GM21529 (cell line): ENCODE data around the gene GEMIN7.

ENCODE experiments used
- ATAC-seq: cut with Tn5 transposase; IDR thresholded peaks from one replicate; pipeline ENCODE4 v1.9.1; 2021; ENCODE audit not compliant: unreplicated experiment

The GEMIN7 gene

GRCh38 chr19:45059258-45059965 is 19.6 kb upstream of the GEMIN7 start:
- no peak for ATAC-seq

GRCh38 chr19:45061965-45062364 is 17.1 kb upstream of the GEMIN7 start:
- ATAC-seq, result no peak

- no peak for ATAC-seq
Measured at GRCh38 chr19:45063851-45064801, 14.9 kb upstream of the GEMIN7 start.

- no peak for ATAC-seq
Measured at GRCh38 chr19:45066921-45067661, 12.0 kb upstream of the GEMIN7 start.

- no peak for ATAC-seq
Measured at GRCh38 chr19:45068041-45068440, 11.0 kb upstream of the GEMIN7 start.

GRCh38 chr19:45069056-45069455 is 10.0 kb upstream of the GEMIN7 start:
- ATAC-seq, result no peak

GRCh38 chr19:45070214-45070613 is 8.8 kb upstream of the GEMIN7 start:
- no peak for ATAC-seq

GRCh38 chr19:45070861-45071544 is 8.1 kb upstream of the GEMIN7 start:
- ATAC-seq, result no peak

GRCh38 chr19:45071545-45071938 is 7.5 kb upstream of the GEMIN7 start:
- ATAC-seq, result no peak

- no peak for ATAC-seq
Measured at GRCh38 chr19:45071969-45072790, 6.9 kb upstream of the GEMIN7 start.

- ATAC-seq, result no peak
Measured at GRCh38 chr19:45074744-45075300, 4.2 kb upstream of the GEMIN7 start.

- ATAC-seq, result peak; percentile 62
Measured at GRCh38 chr19:45075301-45076028, 3.6 kb upstream of the GEMIN7 start.

- peak; percentile 41 for ATAC-seq
Measured at GRCh38 chr19:45076029-45076850, 2.8 kb upstream of the GEMIN7 start, which contains the start of gene ZNF296. ZNF296 (minus strand) TSS chr19:45076478; CDS start chr19:45076373, 105 bp downstream.

GRCh38 chr19:45076851-45077730 is 2.0 kb upstream of the GEMIN7 start:
- no peak for ATAC-seq

GRCh38 chr19:45078390-45079062 is 534 bp upstream of the GEMIN7 start:
- no peak for ATAC-seq

GRCh38 chr19:45079911-45080370 is 881 bp downstream of the GEMIN7 start:
- ATAC-seq, result no peak
